Endothelial cell of umbilical vein (primary cell): ENCODE measurements around the gene MAST4.

Experiments used
- CTCF ChIP-seq, 2 donors: IDR thresholded peaks; 1 replicate in 1 of 2; 2 replicates in 1 of 2; pipeline ENCODE4 v1.5.1; 2011; ENCODE audit warnings: low read length in 2 of 2, mild to moderate bottlenecking in 2 of 2, moderate library complexity in 2 of 2, control low read depth in 1 of 2, inconsistent platforms in 1 of 2, low read depth in 1 of 2; ENCODE audit not compliant: insufficient read depth in 1 of 2; ENCODE audit errors: extremely low read depth in 1 of 2
- EZH2 ChIP-seq: IDR thresholded peaks from 2 replicates; pipeline ENCODE4 v1.6.1; 2012; ENCODE audit warnings: borderline replicate concordance, low read depth, mild to moderate bottlenecking, moderate library complexity, low read length, inconsistent platforms; ENCODE audit not compliant: severe bottlenecking
- FOS ChIP-seq: IDR thresholded peaks from 2 replicates; pipeline ENCODE4 v1.6.1; 2011; ENCODE audit warnings: mild to moderate bottlenecking, low read length, moderate library complexity, borderline replicate concordance; ENCODE audit not compliant: insufficient read depth
- JUN ChIP-seq: IDR thresholded peaks from 2 replicates; pipeline ENCODE4 v1.6.1; 2011; ENCODE audit warnings: borderline replicate concordance, low read depth; ENCODE audit not compliant: insufficient read length, insufficient read depth
- MAX ChIP-seq: IDR thresholded peaks from 2 replicates; pipeline ENCODE4 v1.6.1; 2011; ENCODE audit not compliant: insufficient read depth, insufficient read length
- MYC ChIP-seq: IDR thresholded peaks from one replicate; pipeline ENCODE4 v1.6.1; 2011; ENCODE audit warnings: mild to moderate bottlenecking, low read depth, low read length
- POLR2A ChIP-seq: IDR thresholded peaks from 2 replicates; pipeline ENCODE4 v1.6.1; 2012; ENCODE audit warnings: low read depth, mild to moderate bottlenecking, control low read depth, low read length
- POLR2AphosphoS5 ChIP-seq: IDR thresholded peaks from 2 replicates; pipeline ENCODE4 v1.6.1; 2012; ENCODE audit warnings: low read depth, mild to moderate bottlenecking, control low read depth, low read length, moderate library complexity; ENCODE audit not compliant: insufficient read depth

GRCh38 chr5:66945389-66946349 lies 349.5 kb downstream of the MAST4 start:
- TF ChIP-seq FOS, result peak; percentile 43
- TF ChIP-seq CTCF (IDR thresholded peaks at IDR 0.05; ENCODE audit: extremely low read depth in 1 of 2, insufficient read depth in 1 of 2, low read depth in 1 of 2, low read length in 2 of 2), result no peak
- no peak for TF ChIP-seq POLR2AphosphoS5
- TF ChIP-seq EZH2, result no peak
- TF ChIP-seq POLR2A, result no peak
- TF ChIP-seq JUN, result peak; percentile 25
- no peak for TF ChIP-seq MAX
- TF ChIP-seq MYC, result no peak
